Muscle of back (tissue), 11 donors: ENCODE data around the gene DYNC1I2. TPM values are rescaled to one million over a fixed set of nuclear protein-coding genes. Genes with fewer than 3 reads are reported as not detected.
"Not testable (repeated sequence)": the region's sequence is repeated elsewhere in the genome, so short reads cannot be mapped to it uniquely, and the experiment has no call there.

ENCODE experiments used
- DNase-seq, 3 donors: peaks; one replicate each; pipeline versions ENCODE4 v3.0.0 to v3.0.0-alpha.2; 2013
- polyA plus RNA-seq, 10 donors: library from polyadenylated mRNA; unstranded; fragments of 120-200 nt; gene quantifications; one replicate each; pipeline ENCODE4 v1.2.1, GENCODE V29; 2013; ENCODE audit not compliant: insufficient read length in 10 of 10

The DYNC1I2 gene
- polyA plus RNA-seq, 10 donors = 93.7 to 124 (median 108) TPM

DNA sequence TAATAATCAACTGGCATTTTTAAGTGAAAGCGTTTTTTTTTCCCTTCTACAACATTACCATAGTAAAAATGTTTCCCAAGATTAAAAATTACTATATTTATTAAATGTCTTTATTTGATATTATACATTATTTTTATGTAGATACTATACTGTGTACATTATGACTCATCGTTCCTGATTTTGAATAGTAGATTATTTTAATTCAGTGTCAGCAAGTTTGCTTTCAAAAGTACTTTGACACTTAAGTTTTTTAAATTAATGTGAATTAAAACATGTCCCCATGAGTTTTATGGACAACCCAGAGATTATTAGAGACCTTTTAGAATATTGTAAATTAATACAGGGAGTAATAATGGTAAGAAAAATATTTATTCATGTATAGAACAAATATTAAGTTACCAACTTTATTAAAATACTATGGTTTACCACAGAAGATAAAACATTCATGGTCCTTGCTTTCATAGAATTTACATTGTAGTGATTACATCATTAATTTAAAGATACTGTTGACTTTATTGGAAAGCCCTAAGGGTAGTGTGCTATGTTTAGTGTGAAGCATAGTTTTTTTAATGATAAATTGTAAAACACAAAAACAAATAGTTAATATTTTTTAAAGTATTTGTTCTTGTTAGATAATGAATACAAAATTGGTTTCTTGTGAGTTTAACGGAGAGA lies 21.9 kb downstream of the DYNC1I2 start:
- no peak for DNase-seq

DNA sequence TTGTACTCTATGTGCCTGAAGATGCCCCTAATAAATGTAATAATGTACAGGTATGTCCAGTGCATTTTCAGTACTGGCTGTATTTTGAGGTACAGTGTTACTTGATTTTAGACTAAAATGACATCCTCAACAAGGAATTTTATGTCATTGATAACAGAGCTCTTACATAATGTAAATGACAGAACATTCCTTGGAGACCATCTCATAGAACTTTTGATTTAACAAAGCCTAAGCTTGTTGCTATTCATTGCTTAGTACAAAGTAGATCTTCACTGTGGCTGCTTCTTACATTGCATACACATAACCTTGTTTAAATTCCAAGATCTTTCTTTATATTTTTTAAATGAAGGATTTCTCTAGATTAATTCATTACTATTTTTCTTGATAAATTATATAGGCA lies 24.1 kb downstream of the DYNC1I2 start:
- DNase-seq = no peak

DNA sequence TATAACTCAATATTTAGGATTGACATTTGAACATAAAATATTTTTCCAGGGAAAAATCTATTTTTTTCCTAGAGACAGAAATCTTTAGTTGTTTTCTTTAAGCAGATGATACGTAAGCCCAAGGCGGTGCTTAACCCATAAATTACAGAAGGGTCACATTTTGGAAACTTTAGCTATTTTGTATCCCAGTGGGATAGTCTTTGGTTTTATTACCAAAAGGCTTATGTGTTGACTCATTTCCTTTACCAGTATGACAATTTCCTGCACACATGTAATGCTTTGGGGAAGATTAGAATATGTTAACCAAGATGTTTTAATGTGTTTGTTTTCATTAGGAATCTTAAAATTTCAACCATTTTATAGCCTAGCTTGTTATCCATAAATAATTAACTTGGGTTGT lies 24.8 kb downstream of the DYNC1I2 start:
- DNase-seq = peak in 2 of 3 donors; percentile 17 to 62

DNA sequence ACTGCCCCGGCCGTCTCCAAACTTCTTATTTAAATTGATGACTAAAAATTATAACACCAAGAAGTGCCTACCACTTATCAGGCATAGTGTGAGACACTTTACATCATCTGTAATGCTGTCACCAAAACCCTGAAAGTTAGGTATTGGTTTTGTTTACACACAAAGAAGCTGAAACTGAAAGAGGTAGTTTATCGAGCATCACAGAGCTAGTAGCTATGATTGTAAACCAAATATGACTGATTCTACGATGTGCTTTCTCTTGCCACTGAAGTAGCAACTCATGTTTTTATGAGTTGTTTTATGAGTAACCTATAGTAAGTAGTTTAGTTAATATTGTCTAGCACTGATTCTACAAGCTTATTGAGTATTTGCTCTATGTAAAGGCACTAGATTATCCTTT lies 31.5 kb downstream of the DYNC1I2 start:
- no peak for DNase-seq

DNA sequence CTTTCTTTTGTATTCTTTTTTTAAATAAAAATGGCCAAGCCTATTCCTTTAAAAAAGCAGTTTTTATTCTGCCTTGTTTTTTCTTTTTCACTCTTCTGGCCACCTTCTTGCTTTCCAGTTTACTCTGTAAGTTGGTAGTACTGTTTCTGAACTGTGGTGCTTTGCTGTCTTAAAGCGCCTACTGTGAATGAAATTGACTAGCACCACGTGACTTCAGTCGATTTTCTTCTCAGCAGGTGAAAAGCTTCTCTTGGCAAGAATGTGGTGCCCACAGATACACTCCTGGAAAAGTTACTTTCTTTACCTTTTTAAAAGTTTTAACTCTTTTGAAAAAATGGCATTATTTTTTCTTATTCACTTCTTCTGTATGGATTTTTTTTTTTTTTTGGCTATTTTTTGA lies 32.4 kb downstream of the DYNC1I2 start:
- no peak for DNase-seq

DNA sequence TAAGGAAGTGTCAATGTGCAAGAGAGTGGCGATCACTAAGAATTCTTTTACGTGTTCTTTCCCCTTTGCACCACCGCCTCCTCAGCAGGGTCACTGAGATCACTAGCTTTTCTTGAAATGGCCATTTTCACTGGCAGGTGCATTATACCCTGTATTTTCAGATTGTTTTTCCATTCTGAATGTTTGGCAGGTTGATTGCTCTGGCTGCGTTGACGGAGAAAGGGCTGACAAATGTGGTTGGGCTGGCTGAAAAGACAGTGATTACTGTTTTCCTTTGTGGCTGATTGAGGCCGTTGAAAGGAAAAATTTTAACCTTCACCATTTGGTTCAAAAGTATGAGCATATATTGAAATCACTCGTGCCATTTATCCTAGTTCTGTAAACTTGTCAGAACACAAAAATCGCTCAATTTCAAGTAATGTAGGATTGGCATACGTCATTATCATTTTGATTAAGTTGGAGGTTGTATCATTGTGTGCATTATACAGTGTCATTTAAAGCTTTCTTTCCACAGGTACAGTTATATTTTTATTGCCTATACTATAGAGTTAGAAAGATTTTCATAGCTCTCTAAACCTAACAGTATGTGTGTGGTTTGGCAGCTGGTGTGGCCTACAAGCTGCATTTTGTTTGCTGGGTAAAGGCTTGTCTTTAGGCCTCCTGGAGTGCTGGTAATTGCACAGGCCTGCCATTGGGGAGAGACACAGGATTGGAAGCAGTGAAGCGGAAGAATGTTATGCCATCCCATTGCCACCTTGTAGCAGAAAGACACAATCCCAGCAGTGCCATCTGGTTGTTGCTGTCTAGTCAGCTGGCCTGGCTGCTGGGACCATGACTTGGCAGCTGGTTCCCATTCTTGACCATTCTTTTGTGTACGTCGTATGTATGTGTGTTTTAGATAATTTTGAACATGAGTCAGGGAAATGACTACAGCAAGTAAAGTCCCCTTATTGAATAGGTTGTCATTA lies 36.7 kb downstream of the DYNC1I2 start:
- peak in 2 of 3 donors; percentile 35 to 43 for DNase-seq

DNA sequence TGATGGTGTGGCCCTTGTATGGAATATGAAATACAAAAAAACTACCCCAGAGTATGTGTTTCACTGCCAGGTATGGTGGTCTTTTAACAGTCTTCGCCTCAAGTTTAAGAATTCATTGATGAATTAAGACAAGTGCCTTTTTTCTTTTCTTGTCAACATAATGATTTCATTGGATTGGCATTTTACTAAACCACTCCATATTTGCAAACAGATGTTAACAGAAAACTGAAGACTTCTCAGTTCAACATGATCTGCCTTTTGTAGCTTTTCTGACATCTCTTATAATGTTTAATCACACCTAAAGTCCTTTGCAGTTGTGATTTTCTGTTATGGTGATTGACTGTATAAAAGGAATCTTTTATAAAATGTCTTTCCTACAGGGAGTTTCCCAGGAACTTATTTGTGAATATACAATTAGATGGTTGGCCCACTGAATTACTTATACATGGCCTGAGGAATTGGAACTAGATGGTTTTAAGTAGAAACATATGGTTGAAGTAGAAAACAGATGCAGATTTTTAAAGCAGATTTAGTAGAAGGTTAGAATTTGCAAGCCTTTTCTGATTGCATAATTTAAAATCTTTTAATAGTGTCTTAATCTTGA lies 39.7 kb downstream of the DYNC1I2 start:
- DNase-seq = peak in 2 of 3 donors; percentile 28 to 74

DNA sequence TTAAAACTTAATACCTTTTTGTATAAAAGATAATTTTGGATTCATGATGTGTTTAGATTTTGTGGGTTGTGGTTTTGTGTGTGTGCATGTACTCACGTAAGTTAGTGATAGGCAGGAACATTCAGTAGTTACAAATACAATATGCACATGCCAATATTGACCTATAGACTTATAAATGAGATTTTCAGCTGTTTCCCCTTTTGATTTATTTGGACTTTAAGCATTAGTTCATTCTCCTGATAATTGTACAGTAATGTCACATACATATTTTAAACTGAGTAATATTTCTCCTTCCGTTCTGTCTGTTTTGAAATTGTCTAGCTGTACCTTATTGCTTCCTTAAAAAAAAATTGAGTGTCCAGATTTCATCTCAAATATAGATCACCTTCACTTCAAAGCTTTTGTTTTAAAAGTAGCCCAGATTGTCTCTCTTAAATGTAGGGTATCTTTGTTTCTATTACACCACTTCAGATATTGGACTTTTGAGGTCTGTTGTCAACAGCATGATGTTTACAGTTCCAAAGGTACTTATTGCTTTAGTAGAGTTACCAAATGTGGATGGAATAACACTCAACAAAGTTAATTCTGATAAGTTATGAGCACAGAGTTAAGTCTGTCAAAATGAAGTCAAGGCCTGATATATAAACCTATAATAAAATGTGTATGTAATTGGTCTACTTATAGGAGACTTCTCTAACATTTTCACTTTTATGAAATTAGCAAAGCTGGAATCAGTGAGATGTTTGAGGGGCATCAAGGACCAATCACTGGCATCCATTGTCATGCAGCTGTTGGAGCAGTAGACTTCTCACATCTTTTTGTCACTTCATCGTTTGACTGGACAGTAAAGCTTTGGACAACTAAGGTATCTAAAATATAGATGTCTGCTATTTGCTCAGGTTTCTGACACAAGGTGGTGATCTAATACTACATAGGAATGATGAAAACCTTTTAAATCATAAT lies 42.0 kb downstream of the DYNC1I2 start:
- no peak for DNase-seq

DNA sequence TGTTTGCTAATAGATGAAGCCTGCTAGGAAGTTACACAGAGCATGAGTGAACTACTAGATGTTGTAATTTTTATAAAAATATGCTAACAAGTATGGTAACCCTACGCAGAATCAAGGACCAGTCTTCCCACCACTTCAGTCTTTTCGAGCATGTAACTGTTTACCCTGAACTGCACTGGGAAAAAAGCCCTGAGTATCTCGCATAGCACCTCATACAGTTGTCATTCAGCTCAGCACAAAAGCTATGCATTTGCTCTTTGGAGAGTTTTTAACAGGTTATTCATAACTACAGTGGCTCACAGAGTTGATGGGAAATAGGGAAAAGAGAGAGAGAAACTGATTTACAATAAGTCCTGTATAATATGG lies 42.7 kb downstream of the DYNC1I2 start:
- DNase-seq = no peak

DNA sequence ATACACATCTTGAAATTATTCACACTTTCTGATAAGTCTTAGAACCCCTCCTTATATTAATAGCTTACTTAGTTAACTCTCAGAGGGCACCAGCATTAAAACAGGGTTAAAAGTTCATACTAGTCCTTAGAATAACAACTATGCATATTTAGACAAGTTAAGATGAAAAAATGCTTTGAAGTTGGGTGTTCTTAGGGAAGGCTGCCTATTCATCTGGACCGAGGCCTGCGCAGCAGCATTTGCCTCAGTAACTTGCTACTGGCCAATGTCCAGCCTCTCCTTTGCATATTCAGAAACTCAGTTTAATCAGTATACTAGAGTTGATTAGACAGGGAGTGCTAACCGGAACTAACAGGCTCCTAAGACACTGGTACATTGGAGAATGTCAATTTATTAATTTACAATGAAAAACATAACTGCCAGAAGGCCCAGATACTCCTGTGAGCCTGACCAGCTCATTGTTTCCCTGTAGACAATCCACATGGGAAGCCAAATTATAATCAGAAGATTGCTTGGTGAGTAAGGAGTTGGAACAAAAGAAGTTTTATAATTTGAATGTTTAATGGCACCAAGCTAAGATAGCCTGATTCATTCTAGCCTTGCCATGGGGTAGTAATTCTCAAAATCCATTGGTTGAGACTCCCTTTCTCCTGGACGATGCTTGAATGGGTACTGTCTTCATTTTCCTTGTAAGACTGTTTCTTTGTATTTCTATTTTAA lies 48.9 kb downstream of the DYNC1I2 start:
- DNase-seq = no peak

DNA sequence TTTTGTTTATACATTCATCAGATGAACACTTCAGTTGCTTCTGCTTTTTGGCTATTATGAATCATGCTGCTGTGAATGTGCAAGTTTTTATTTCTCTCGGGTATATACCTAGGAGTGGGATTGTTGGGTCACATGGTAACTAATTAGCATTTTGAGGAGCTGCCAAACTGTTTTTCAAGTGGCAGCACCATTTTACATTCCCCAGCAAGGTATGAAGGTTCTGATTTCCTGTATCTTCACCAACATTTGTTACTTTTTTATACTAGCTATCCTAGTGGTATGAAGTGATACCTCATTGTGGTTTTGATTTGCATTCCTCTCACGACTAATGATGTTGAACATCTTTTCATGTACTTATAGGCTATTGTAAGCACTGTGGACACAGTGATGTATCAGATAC lies 53.9 kb downstream of the DYNC1I2 start:
- no peak for DNase-seq

DNA sequence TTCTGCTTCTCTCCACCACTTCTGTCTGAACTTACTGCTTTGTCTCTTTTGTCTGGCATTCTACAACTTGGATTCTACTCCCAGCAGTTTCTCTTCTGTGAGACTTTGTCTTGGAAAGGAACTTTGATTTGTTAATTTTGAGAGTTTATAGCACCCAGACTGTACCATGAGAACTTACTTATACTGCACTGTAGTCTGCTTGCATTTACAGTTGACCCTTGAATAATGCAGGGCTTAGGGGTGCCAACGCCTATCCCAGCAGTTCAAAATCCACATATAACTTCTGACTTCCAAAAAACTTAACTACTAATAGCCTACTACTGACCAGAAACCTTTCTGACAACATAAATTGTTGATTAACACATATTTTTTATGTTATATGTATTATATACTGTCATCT lies 55.5 kb downstream of the DYNC1I2 start:
- DNase-seq = no peak

DNA sequence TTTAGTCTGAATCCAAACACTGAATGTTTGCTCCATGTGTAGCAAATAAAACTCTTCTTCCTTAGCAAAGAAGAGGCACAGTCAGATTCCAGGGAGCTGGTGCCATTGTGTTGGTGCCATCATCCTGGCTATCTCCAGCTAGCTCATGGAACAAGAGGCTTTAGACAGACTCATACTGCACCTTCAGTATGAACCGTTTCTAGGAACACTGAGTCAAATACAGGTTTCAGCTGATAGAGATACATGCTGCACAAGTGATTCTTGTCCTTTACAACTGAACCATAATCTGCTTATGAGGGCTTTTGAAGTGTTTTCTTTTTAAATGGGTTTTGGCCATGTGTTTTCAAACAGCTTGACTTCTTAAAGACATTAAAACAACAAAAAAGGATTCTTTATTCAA lies 57.9 kb downstream of the DYNC1I2 start:
- DNase-seq = no peak

DNA sequence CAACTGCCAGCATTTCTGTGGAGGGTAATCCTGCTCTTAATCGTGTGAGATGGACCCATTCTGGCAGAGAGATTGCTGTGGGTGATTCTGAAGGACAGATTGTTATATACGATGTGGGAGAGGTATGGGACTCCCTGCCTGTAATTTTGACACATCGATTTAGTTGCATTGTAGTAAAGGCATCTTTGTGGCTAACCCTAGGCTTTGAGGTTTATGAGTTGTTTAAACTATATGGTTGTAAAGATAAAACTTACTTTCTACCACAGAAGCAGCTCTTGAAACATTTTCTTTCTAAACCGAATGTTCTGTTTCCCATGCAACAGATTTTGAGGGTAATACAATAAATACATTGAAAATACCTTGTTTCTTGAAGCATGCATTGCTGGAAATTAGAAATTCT lies 58.5 kb downstream of the DYNC1I2 start:
- no peak for DNase-seq

DNA sequence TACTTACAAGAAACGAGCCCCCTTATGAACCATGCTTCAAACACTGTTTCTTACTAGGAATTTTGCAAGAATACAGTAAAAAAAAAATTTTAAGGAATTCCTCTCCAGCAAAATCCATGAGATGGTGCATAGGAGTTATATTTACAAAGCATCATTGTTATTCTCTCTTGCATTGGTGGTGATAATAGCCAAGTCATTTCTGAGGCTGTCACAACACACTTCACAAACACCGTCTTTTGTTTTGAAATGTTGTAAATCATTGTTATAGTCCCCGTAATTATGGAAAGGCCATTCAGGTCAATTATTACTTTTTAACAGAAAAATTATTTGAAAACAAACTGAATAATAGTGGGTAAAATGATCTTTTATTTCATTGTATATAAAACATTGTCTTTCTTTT lies 60.1 kb downstream of the DYNC1I2 start:
- no peak for DNase-seq

DNA sequence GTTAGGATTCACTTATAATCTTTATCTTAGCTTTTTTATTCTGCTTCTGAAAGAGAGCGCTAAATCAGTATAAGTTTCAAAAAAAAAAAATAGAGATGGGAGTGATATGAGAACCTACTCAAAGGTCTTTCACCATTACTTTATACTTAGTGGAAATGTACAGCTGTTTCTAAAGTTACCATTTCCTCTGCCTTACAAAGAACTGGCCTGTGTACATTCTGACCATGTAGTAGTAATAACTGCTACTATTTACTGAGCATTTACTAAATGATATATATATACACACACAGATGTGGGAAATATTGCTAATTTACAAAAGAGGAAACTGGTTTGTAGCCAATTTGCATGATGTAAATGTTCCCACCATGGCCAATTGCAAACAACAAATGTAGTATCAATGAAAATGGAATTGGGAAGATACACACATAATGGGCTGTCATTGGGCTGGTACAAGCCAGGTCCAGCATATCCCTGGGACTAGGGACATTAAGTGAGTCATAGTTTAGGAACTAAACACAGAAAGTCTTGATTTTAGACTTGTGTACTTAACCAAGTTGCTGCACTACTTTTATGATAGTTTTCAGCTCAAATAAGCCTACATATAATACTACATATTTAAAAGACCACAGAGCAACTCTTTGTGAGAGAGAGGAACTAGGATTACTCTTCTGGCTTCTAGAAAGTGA lies 67.1 kb downstream of the DYNC1I2 start:
- no peak for DNase-seq

DNA sequence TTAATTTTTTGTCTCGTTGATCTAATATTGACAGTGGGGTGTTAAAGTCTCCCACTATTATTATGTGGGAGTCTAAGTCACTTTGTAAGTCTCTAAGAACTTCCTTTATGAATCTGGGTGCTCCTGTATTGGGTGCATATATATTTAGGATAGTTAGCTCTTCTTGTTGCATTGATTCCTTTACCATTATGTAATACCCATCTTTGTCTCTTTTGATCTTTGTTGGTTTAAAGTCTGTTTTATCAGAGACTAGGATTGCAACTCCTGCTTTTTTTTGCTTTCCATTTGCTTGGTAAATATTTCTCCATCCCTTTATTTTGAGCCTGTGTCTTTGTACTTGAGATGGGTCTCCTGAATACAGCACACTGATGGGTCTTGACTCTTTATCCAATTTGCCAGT lies 71.5 kb downstream of the DYNC1I2 start:
- not testable (repeated sequence) for DNase-seq

DNA sequence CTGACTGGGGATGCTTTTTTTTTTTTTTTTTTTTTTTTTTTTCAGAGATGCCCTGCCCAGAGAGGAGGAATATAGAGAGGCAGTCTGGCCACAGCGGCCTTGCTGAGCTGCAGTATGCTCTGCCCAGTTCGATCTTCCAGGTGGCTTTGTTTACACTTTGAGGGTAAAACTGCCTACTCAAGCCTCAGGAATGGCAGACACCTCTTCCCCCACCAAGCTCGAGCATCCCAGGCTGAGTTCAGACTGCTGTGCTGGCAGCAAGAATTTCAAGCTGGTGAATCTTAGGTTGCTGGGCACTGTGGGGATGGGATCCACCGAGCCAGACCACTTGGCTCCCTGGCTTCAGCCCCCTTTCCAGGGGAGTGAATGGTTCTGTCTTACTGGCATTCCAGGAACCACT lies 73.9 kb downstream of the DYNC1I2 start:
- DNase-seq = not testable (repeated sequence)

DNA sequence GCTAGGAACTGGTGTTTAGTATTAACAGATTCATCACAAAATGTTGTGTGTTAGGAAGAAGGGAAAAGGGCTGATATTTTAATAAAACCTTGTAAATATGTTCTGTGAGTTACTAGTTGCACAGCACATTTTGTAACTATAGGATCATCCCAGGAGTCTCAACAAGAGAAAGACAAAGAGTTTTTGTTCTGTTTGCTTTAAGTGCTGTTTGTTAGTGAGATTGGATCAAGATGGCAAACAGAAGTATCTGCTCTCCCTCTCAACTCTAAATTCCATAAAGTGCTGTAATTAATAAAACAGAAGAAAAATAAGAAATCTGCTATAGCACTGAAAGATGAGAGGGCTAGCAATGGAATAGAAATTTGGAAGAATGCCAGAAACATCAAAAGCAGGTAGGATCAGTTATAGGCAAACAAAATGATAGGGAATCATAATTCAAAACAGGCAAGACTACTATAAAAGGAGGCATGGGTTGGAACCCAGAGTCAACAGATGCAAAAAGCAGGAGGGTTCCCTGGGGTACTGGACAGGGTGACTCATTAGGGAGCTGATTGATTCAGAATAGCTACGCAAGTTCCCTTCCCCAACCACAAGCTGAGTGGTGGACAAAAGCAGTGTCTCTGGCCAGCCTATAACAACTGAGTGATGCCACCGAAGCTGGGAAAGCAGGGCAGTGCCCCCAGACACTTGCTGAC lies 75.8 kb downstream of the DYNC1I2 start:
- DNase-seq = peak in 2 of 3 donors; percentile 3 to 6

DNA sequence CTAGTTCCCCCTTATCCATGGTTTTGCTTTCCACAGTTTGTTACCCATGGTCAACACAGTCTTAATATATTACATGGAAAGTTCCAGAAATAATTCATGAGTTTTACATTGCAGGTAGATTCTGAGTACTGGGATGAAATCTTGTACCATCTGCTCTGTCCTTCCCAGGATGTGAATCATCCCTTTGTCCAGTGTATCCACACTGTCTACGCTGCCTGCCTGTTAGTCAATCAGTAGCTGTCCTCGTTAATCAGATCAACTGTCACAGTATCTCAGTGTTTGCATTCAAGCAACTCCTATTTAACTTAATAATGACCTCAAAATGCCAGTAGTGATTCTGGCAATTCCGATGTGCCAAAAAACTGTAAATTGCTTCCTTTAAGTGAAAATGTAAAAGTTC lies 76.3 kb downstream of the DYNC1I2 start:
- DNase-seq = no peak
